IMR-90 (cell line): ENCODE results near the gene C12orf56. TPM values are rescaled to one million over a fixed set of nuclear protein-coding genes. Genes with fewer than 3 reads are reported as not detected.

Experiments used
- ATAC-seq: fragments of 200-7000 bp; cut with Tn5 transposase; 2 replicates; pipeline ENCODE4 v1.9.1; 2020; ENCODE audit warnings: low read depth, mild to moderate bottlenecking, moderate library complexity
- BruUV-seq: library from RNA; stranded (reverse); fragments of 400-500 nt; replicated peaks from 2 replicates; lab custom pipeline; 2021; lab: Mats Ljungman, UMichigan
- CTCF ChIA-PET: fragments of 300-600 bp; formaldehyde crosslinking; extraction: SDS; loops from one replicate; lab custom pipeline; 2021; ENCODE audit warnings: antibody characterized with exemption; lab: Yijun Ruan, JAX
- POLR2A ChIA-PET: fragments of 300-600 bp; sonication (Branson Sonifier 250); formaldehyde crosslinking; loops from one replicate; lab custom pipeline; 2022; ENCODE audit warnings: antibody characterized with exemption; ENCODE audit not compliant: unreplicated experiment; lab: Charles Lee
- DNase-seq: peaks from one replicate; pipeline ENCODE4 v3.0.0; 2013
- H2AFZ ChIP-seq: replicated peaks from 2 replicates; pipeline ENCODE3; 2013; ENCODE audit warnings: low read length, mild to moderate bottlenecking; ENCODE audit not compliant: poor library complexity
- H2AK5ac ChIP-seq: 2 replicates; pipeline ENCODE4 v1.6.1; 2013; ENCODE audit warnings: low read depth, low read length, inconsistent platforms
- H2AK9ac ChIP-seq: replicated peaks from 2 replicates; pipeline ENCODE3; 2013; ENCODE audit warnings: mild to moderate bottlenecking, low read depth, low read length, moderate library complexity; ENCODE audit not compliant: poor library complexity
- H2BK120ac ChIP-seq: 2 replicates; pipeline ENCODE4 v1.6.1; 2013; ENCODE audit warnings: low read depth, low read length, inconsistent platforms
- H2BK15ac ChIP-seq: 3 replicates; pipeline ENCODE4 v1.6.1; 2013; ENCODE audit warnings: low read depth, low read length, inconsistent platforms
- H2BK20ac ChIP-seq: 2 replicates; pipeline ENCODE4 v1.6.1; 2013; ENCODE audit warnings: low read depth, mild to moderate bottlenecking, inconsistent platforms, low read length, moderate library complexity
- H2BK5ac ChIP-seq: 2 replicates; pipeline ENCODE4 v1.6.1; 2013; ENCODE audit warnings: mild to moderate bottlenecking, low read depth, low read length, inconsistent platforms; ENCODE audit not compliant: poor library complexity, severe bottlenecking
- H3K14ac ChIP-seq: replicated peaks from 2 replicates; pipeline ENCODE4 v1.6.1; 2013; ENCODE audit warnings: low read depth, low read length, inconsistent platforms
- H3K18ac ChIP-seq: 2 replicates; pipeline ENCODE4 v1.6.1; 2013; ENCODE audit warnings: low read depth, low read length, control low read depth
- H3K23ac ChIP-seq: 2 replicates; pipeline ENCODE4 v1.6.1; 2013; ENCODE audit warnings: low read depth, low read length, inconsistent platforms
- H3K27ac ChIP-seq: 2 replicates; pipeline ENCODE4 v1.5.1; 2013; ENCODE audit warnings: mild to moderate bottlenecking, control low read depth, low read length; ENCODE audit not compliant: insufficient read depth
- H3K27me3 ChIP-seq: 2 replicates; pipeline ENCODE4 v1.6.1; 2013; ENCODE audit warnings: low read length; ENCODE audit not compliant: control insufficient read depth, insufficient read depth
- H3K36me3 ChIP-seq: 2 replicates; pipeline ENCODE4 v1.6.1; 2013; ENCODE audit warnings: low read length, mixed read lengths; ENCODE audit not compliant: control insufficient read depth, insufficient read depth
- H3K4ac ChIP-seq: 2 replicates; pipeline ENCODE4 v1.6.1; 2013; ENCODE audit warnings: low read depth, low read length, inconsistent platforms
- H3K4me1 ChIP-seq: 2 replicates; pipeline ENCODE4 v1.6.1; 2013; ENCODE audit warnings: low read length, mixed read lengths; ENCODE audit not compliant: control insufficient read depth, insufficient read depth
- H3K4me2 ChIP-seq: 2 replicates; pipeline ENCODE4 v1.6.1; 2013; ENCODE audit warnings: low read depth, mild to moderate bottlenecking, control low read depth, low read length, moderate library complexity
- H3K4me3 ChIP-seq: 2 replicates; pipeline ENCODE4 v1.5.1; 2013; ENCODE audit warnings: low read depth, mild to moderate bottlenecking, control low read depth, low read length, moderate library complexity; ENCODE audit not compliant: insufficient read depth
- H3K56ac ChIP-seq: 2 replicates; pipeline ENCODE4 v1.6.1; 2013; ENCODE audit warnings: low read length, inconsistent platforms; ENCODE audit not compliant: insufficient read depth; ENCODE audit errors: extremely low read depth
- H3K79me1 ChIP-seq, 2 experiments: 2 replicates each; pipeline ENCODE4 v1.6.1; 2013; ENCODE audit warnings: low read length in 2 of 2, inconsistent platforms in 1 of 2, low read depth in 1 of 2
- H3K9ac ChIP-seq: 2 replicates; pipeline ENCODE4 v1.6.1; 2013; ENCODE audit warnings: low read depth, low read length, control low read depth
- H3K9me1 ChIP-seq: 2 replicates; pipeline ENCODE4 v1.6.1; 2013; ENCODE audit warnings: low read length, inconsistent platforms; ENCODE audit not compliant: insufficient read depth
- H3K9me3 ChIP-seq: 2 replicates; pipeline ENCODE4 v1.6.1; 2013; ENCODE audit warnings: low read length; ENCODE audit not compliant: control insufficient read depth, insufficient read depth
- H4K20me1 ChIP-seq: 2 replicates; pipeline ENCODE4 v1.6.1; 2013; ENCODE audit warnings: low read length, inconsistent platforms; ENCODE audit not compliant: insufficient read depth
- H4K5ac ChIP-seq: 2 replicates; pipeline ENCODE4 v1.6.1; 2013; ENCODE audit warnings: mild to moderate bottlenecking, low read depth, low read length, control low read depth
- H4K8ac ChIP-seq, 2 experiments: 2 replicates each; pipeline ENCODE4 v1.6.1; 2013; ENCODE audit warnings: low read depth in 2 of 2, low read length in 2 of 2, control low read depth in 1 of 2, inconsistent platforms in 1 of 2
- H4K91ac ChIP-seq: 2 replicates; pipeline ENCODE4 v1.6.1; 2013; ENCODE audit warnings: low read depth, low read length, inconsistent platforms; ENCODE audit not compliant: insufficient read depth
- WGBS, 2 experiments: methylation state at CpG; one replicate each; pipeline versions ENCODE4 v1.1.5 to v1.1.7; 2013; ENCODE audit warnings: missing lambda C conversion rate in 2 of 2; ENCODE audit not compliant: insufficient read length in 1 of 2; ENCODE audit errors: extremely low coverage in 2 of 2; 5-methylcytosine and 5-hydroxymethylcytosine counted together
- dilution Hi-C: fragments of 300-500 bp; cut with HindIII; formaldehyde crosslinking; loops from one replicate; pipeline ENCODE4 v1.14.3; 2018; ENCODE audit warnings: low sequenced_read_pairs; ENCODE audit not compliant: unreplicated experiment
- in situ Hi-C: fragments of 300-500 bp; cut with MboI; formaldehyde crosslinking; loops from 3 replicates; pipeline ENCODE4 v1.14.3; 2019; ENCODE audit warnings: low sequenced_read_pairs, inconsistent platforms, mixed read lengths
- intact Hi-C: fragments of 100-400 bp; cut with micrococcal nuclease; formaldehyde crosslinking; loops from 2 replicates; pipeline ENCODE4 v1.10.0; 2022
- polyA plus RNA-seq, 3 experiments: library from polyadenylated mRNA; depleted of rRNA; stranded (reverse); fragments of >200 nt; gene quantifications; 2 replicates each; pipeline ENCODE4 v1.2.3, GENCODE V29; 2012; ENCODE audit warnings: low replicate concordance in 1 of 3
- total RNA-seq: library from RNA; depleted of rRNA; stranded (reverse); fragments of >200 nt; gene quantifications from 2 replicates; pipeline ENCODE4 v1.2.3, GENCODE V29; 2012
- TF ChIP-seq, protein P1 (sequence below): fragments of 150-350 bp; IDR thresholded peaks from 2 replicates; pipeline ENCODE4 v1.6.1; 2017; ENCODE audit warnings: mild to moderate bottlenecking, antibody characterized with exemption, low read length, low read depth
- TF ChIP-seq, protein P2 (sequence below): fragments of 150-350 bp; IDR thresholded peaks from 2 replicates; pipeline ENCODE4 v1.6.1; 2016; ENCODE audit warnings: low read depth, mild to moderate bottlenecking, low read length, moderate library complexity, borderline replicate concordance

The C12orf56 gene
- total and polyA plus RNA-seq, 2 of the 4 experiments (the other 2 are of a cell fraction): 0.09 TPM; not detected in 1

DNA sequence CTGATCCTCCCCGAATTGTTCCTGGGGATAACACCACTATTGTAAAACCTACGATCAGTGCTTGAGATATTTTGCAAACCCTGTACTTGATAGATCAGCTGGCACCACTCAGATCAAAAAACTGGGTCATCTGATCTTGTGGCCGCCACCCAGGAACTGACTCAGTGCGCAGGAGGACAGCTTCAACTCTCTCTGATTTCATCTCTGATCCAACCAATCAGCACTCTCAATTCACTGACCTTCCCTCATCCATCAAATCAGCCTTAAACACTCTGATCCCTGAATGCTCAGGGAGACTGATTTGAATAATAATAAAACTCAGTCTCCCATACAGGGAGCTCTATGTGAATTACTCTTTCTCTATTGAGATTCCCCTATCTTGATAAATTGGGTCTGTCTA is 9.5 kb upstream of the C12orf56 start:
- no peak overlapping the region for H2BK120ac ChIP-seq
- in situ Hi-C loops: no loop called here
- H3K27me3 ChIP-seq: no peaks in the 10 kb centered on the region
- ChIA-PET CTCF (interaction anchor here (0.6 kb wide), 1 partner anchor 573 kb away, joined by 5 read pairs; no protein-coding TSS in a partner anchor), POLR2A (no interaction called here)
- BruUV-seq: no TSS peak
- WGBS, 2 experiments: 7% methylated on average over 2 of the region's 4 CpGs; no CpG with 5 or more reads in 1 of the 2 experiments
- no peak overlapping the region for H3K4me3 ChIP-seq
- peaks cover 0 to 2% of the 10 kb centered on the region in 2 experiments; a peak in 2 of 4 replicates for H3K79me1 ChIP-seq
- H4K91ac ChIP-seq: no peak overlapping the region
- TF ChIP-seq, protein P1, sequence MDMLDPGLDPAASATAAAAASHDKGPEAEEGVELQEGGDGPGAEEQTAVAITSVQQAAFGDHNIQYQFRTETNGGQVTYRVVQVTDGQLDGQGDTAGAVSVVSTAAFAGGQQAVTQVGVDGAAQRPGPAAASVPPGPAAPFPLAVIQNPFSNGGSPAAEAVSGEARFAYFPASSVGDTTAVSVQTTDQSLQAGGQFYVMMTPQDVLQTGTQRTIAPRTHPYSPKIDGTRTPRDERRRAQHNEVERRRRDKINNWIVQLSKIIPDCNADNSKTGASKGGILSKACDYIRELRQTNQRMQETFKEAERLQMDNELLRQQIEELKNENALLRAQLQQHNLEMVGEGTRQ: peak; percentile 45; the same call in 1 of the 2 replicates
- TF ChIP-seq, protein P2, sequence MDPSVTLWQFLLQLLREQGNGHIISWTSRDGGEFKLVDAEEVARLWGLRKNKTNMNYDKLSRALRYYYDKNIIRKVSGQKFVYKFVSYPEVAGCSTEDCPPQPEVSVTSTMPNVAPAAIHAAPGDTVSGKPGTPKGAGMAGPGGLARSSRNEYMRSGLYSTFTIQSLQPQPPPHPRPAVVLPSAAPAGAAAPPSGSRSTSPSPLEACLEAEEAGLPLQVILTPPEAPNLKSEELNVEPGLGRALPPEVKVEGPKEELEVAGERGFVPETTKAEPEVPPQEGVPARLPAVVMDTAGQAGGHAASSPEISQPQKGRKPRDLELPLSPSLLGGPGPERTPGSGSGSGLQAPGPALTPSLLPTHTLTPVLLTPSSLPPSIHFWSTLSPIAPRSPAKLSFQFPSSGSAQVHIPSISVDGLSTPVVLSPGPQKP: no peak
- no peak overlapping the region for H2AK5ac ChIP-seq
- H4K5ac ChIP-seq: no peak overlapping the region
- no peak overlapping the region for H2AFZ ChIP-seq
- ATAC-seq: no peak
- no peak overlapping the region for H2BK20ac ChIP-seq
- H3K23ac ChIP-seq: no peak overlapping the region
- peak; percentile 68 for DNase-seq
- no peak overlapping the region for H2AK9ac ChIP-seq
- no peak overlapping the region for H2BK5ac ChIP-seq
- intact Hi-C loops: loop anchor here (5.0 kb wide), 1 partner anchor 213 kb away; no protein-coding TSS in a partner anchor
- H4K20me1 ChIP-seq: no peaks in the 10 kb centered on the region
- no peak overlapping the region for H3K18ac ChIP-seq
- H3K9me3 ChIP-seq: no peaks in the 10 kb centered on the region
- no peak overlapping the region for H3K4me2 ChIP-seq
- H3K56ac ChIP-seq: no peak overlapping the region
- dilution Hi-C loops: no loop called here
- H3K27ac ChIP-seq: no peak overlapping the region
- H3K9ac ChIP-seq: no peak overlapping the region
- no peaks in the 10 kb centered on the region for H3K36me3 ChIP-seq
- H2BK15ac ChIP-seq: no peak overlapping the region
- no peak overlapping the region for H3K14ac ChIP-seq
- H3K9me1 ChIP-seq: no peaks in the 10 kb centered on the region
- H4K8ac ChIP-seq: no peak overlapping the region
- H3K4ac ChIP-seq: no peak overlapping the region
- H3K4me1 ChIP-seq: no peaks in the 10 kb centered on the region
